Measurements from ENCODE around the gene FLOT1. TPM values are rescaled to one million over a fixed set of nuclear protein-coding genes. Genes with fewer than 3 reads are reported as not detected.

The FLOT1 gene
- polyA plus RNA-seq, 2 of the 4 experiments (the other 2 are of a cell fraction): 89.7 to 135 TPM

- WGBS (ENCODE audit: missing lambda C conversion rate): 23% methylated on average over 6 of the region's 11 CpGs
- no peak for TF ChIP-seq HEYL (CRISPR knock-in tag; IDR thresholded peaks at IDR 0.05)
- peak; percentile 29; the same call in 1 of the 2 replicates for TF ChIP-seq POLR2A (IDR thresholded peaks at IDR 0.05; ENCODE audit: low read length)
- TF ChIP-seq FOSL2 (IDR thresholded peaks at IDR 0.05): no peak
- TF ChIP-seq FOSL2 (CRISPR knock-in tag; IDR thresholded peaks at IDR 0.05): peak; percentile 75
- peak overlapping the region; percentile 83 to 99 for H3K27ac ChIP-seq
- peak; percentile 41 to 55 for DNase-seq (ENCODE audit: low read depth in 1 of 2, low spot score in 1 of 2)
- H3K4me2 ChIP-seq: peak overlapping the region; percentile 79
- CTCF ChIA-PET: interaction anchor here (1.6 to 17.1 kb wide), 3 partner anchors 9 to 194 kb away, joined by 4 to 539 read pairs (median 11); partner anchors contain the start of genes DHX16, MDC1 and TUBB
- no peak for FAIRE-seq
- H3K9me3 ChIP-seq: no peaks in the 10 kb centered on the region
- peak; percentile 31 to 44; a peak in 5 of 6 replicates for ATAC-seq
- POLR2A ChIA-PET: interaction anchor here (1.0 to 1.6 kb wide), 3 partner anchors 25 to 39 kb away, joined by 3 to 4 read pairs (median 3); partner anchors contain the start of gene MDC1
- peak overlapping the region; percentile 84 for H3K4me3 ChIP-seq
- peaks cover 54% of the 10 kb centered on the region for H3K4me1 ChIP-seq
Measured at GRCh38 chr6:30682143-30683117, 60.1 kb downstream of the FLOT1 start.

GRCh38 chr6:30681766-30682142 is 60.7 kb downstream of the FLOT1 start:
- TF ChIP-seq RCOR1 (IDR thresholded peaks at IDR 0.05; ENCODE audit: low read depth, low read length): no peak
- no peak for TF ChIP-seq FOSB (CRISPR knock-in tag; IDR thresholded peaks at IDR 0.05)
- no peak for DNase-seq (ENCODE audit: low read depth in 1 of 2, low spot score in 1 of 2)
- no peaks in the 10 kb centered on the region for H3K9me3 ChIP-seq
- WGBS (ENCODE audit: missing lambda C conversion rate): 65% methylated on average over 4 of the region's 4 CpGs
- ChIA-PET POLR2A (interaction anchor here (1.0 kb wide), 2 partner anchors 25 to 40 kb away, joined by 3 read pairs; no protein-coding TSS in a partner anchor), CTCF (interaction anchor here (1.6 to 17.1 kb wide), 3 partner anchors 9 to 195 kb away, joined by 4 to 539 read pairs (median 11); partner anchors contain the start of genes DHX16, MDC1 and TUBB)
- H3K4me3 ChIP-seq: no peak overlapping the region; the same call in 2 of the 3 replicates
- no peak for FAIRE-seq
- ATAC-seq: no peak
- peak overlapping the region; percentile 79 for H3K4me2 ChIP-seq
- peak overlapping the region; percentile 83 to 99 for H3K27ac ChIP-seq
- peaks cover 54% of the 10 kb centered on the region for H3K4me1 ChIP-seq

GRCh38 chr6:30679765-30680535 is 62.5 kb downstream of the FLOT1 start:
- ATAC-seq: no peak

GRCh38 chr6:30678964-30679726 is 63.3 kb downstream of the FLOT1 start:
- DNase-seq (ENCODE audit: low read depth in 1 of 2, low spot score in 1 of 2) (peak; percentile 67 to 76), ATAC-seq (peak; percentile 80 to 88; a peak in 5 of 6 replicates), FAIRE-seq (no peak)
- ChIA-PET CTCF (interaction anchor here (0.6 to 17.1 kb wide), 47 partner anchors 10 to 455 kb away, joined by 3 to 539 read pairs (median 4); partner anchors contain the start of genes ATAT1, FLOT1, MDC1 and NRM), POLR2A (interaction anchor here (1.0 to 1.6 kb wide), 6 partner anchors 38 to 206 kb away, joined by 3 to 12 read pairs (median 5); partner anchors contain the start of genes DDR1, FLOT1, MDC1 and TUBB)
- Histone ChIP-seq H3K4me3 (0 out of 3 replicates have a peak overlapping the region, but pooled peaks have one; percentile 19), H3K27ac (peak overlapping the region; percentile 59 to 87), H3K4me1 (peaks cover 37% of the 10 kb centered on the region), H3K4me2 (peak overlapping the region; percentile 67), H3K9me3 (no peaks in the 10 kb centered on the region)
- WGBS (ENCODE audit: missing lambda C conversion rate): 10% methylated on average over 12 of the region's 31 CpGs
- no peak for TF ChIP-seq FOSB (CRISPR knock-in tag; IDR thresholded peaks at IDR 0.05)
- TF ChIP-seq CBX8 (IDR thresholded peaks at IDR 0.05): no peak
- peak; percentile 89 for TF ChIP-seq SMC3 (IDR thresholded peaks at IDR 0.05)
- TF ChIP-seq BCL3 (IDR thresholded peaks at IDR 0.05): no peak
- no peak for TF ChIP-seq MAFK (IDR thresholded peaks at IDR 0.05; ENCODE audit: partially characterized antibody)
- no peak for TF ChIP-seq REST (IDR thresholded peaks at IDR 0.05)
- no peak for TF ChIP-seq ZFP36 (IDR thresholded peaks at IDR 0.05; ENCODE audit: borderline replicate concordance, partially characterized antibody)

More at GRCh38 chr6:30679765-30680535, 62.5 kb downstream of the FLOT1 start:
- H3K27ac ChIP-seq: peak overlapping the region; percentile 59 to 87
- WGBS (ENCODE audit: missing lambda C conversion rate): 80% methylated on average over 7 of the region's 7 CpGs
- POLR2A ChIA-PET: interaction anchor here (0.7 to 1.6 kb wide), 5 partner anchors 37 to 68 kb away, joined by 4 to 12 read pairs (median 5); partner anchors contain the start of genes FLOT1, MDC1 and TUBB
- no peak for DNase-seq (ENCODE audit: low read depth in 1 of 2, low spot score in 1 of 2)
- 0 out of 3 replicates have a peak overlapping the region, but pooled peaks have one; percentile 19 for H3K4me3 ChIP-seq
- CTCF ChIA-PET: interaction anchor here (0.7 to 17.1 kb wide), 15 partner anchors 10 to 400 kb away, joined by 3 to 539 read pairs (median 7); partner anchors contain the start of genes FLOT1, MDC1, NRM and TUBB
- FAIRE-seq: no peak
- TF ChIP-seq EHMT2 (IDR thresholded peaks at IDR 0.05; ENCODE audit: low read depth): no peak
- TF ChIP-seq HOXB13 (CRISPR knock-in tag; IDR thresholded peaks at IDR 0.05; ENCODE audit: low read depth): no peak
- no peak for TF ChIP-seq ELK1 (IDR thresholded peaks at IDR 0.05; ENCODE audit: low read depth, low read length)
- TF ChIP-seq MAZ (IDR thresholded peaks at IDR 0.05; ENCODE audit: borderline replicate concordance, low read depth, low read length): no peak
- no peak for TF ChIP-seq PHF8 (IDR thresholded peaks at IDR 0.05; ENCODE audit: borderline replicate concordance, low read depth)
- no peak for TF ChIP-seq NFE2L2 (conservative IDR thresholded peaks at IDR 0.05; ENCODE audit: low read length)
- no peak for TF ChIP-seq RNF2 (IDR thresholded peaks at IDR 0.05; ENCODE audit: borderline replicate concordance, low read depth)
- no peaks in the 10 kb centered on the region for H3K9me3 ChIP-seq
- peaks cover 44% of the 10 kb centered on the region for H3K4me1 ChIP-seq
- H3K4me2 ChIP-seq: peak overlapping the region; percentile 67

All from A549 (cell line).